Ishikawa (cell line): ENCODE results near the gene MRPL24.

Source experiments
- CEBPB ChIP-seq: IDR thresholded peaks from 2 replicates; pipeline ENCODE4 v1.6.1; 2012
- CREB1 ChIP-seq: IDR thresholded peaks from 2 replicates; pipeline ENCODE4 v1.6.1; 2012; ENCODE audit warnings: low read depth
- EGR1 ChIP-seq: IDR thresholded peaks from 2 replicates; pipeline ENCODE4 v1.6.1; 2012
- EP300 ChIP-seq: IDR thresholded peaks from 2 replicates; pipeline ENCODE4 v1.6.1; 2012; ENCODE audit warnings: borderline replicate concordance
- FOXM1 ChIP-seq: IDR thresholded peaks from 2 replicates; pipeline ENCODE4 v1.6.1; 2012; ENCODE audit warnings: low read depth, borderline replicate concordance
- MAX ChIP-seq: IDR thresholded peaks from 2 replicates; pipeline ENCODE4 v1.6.1; 2012
- NFIC ChIP-seq: IDR thresholded peaks from 2 replicates; pipeline ENCODE4 v1.6.1; 2012
- RAD21 ChIP-seq: IDR thresholded peaks from 2 replicates; pipeline ENCODE4 v1.6.1; 2012; ENCODE audit warnings: low read depth
- TAF1 ChIP-seq: IDR thresholded peaks from 2 replicates; pipeline ENCODE4 v1.6.1; 2012; ENCODE audit warnings: low read depth, mild to moderate bottlenecking
- TCF12 ChIP-seq: IDR thresholded peaks from 2 replicates; pipeline ENCODE4 v1.6.1; 2012; ENCODE audit warnings: low read depth
- TEAD4 ChIP-seq: IDR thresholded peaks from 2 replicates; pipeline ENCODE4 v1.6.1; 2012
- USF1 ChIP-seq: IDR thresholded peaks from 2 replicates; pipeline ENCODE4 v1.6.1; 2012
- YY1 ChIP-seq: IDR thresholded peaks from 2 replicates; pipeline ENCODE4 v1.6.1; 2012; ENCODE audit warnings: low read depth
- ZBTB7A ChIP-seq: IDR thresholded peaks from 2 replicates; pipeline ENCODE4 v1.6.1; 2012; ENCODE audit warnings: low read depth
- TF ChIP-seq, protein P1 (sequence below): IDR thresholded peaks from 2 replicates; pipeline ENCODE4 v1.6.1; 2012; ENCODE audit warnings: low read depth, mild to moderate bottlenecking

Gene MRPL24

DNA sequence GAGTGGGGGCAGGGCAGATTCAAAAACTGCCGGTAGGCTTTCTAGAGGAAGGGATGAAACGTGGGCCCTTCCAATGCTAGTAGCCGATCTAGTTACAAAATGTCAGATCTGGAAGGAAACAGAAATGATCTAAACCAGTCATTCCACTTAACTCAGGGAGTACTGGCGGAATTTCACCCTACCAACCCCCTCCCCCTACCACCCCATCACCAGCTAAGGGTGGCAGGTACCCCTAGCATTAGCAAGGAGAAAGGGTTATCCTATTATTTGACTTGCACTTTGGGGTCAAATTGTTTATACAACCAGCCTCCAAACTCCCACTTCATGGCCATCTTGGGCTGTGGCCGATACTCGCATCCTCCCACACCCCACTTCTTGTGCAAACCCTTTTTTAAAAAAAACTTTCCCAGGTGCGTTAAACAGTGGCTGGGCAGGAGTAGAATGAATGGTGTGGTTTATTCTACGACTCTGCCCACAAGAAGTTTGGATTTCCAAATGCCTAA is 644 bp upstream of the MRPL24 start:
- TF ChIP-seq EGR1: no peak
- no peak for TF ChIP-seq TEAD4
- no peak for TF ChIP-seq RAD21
- no peak for TF ChIP-seq FOXM1
- TF ChIP-seq EP300: no peak
- no peak for TF ChIP-seq MAX
- TF ChIP-seq, protein P1, sequence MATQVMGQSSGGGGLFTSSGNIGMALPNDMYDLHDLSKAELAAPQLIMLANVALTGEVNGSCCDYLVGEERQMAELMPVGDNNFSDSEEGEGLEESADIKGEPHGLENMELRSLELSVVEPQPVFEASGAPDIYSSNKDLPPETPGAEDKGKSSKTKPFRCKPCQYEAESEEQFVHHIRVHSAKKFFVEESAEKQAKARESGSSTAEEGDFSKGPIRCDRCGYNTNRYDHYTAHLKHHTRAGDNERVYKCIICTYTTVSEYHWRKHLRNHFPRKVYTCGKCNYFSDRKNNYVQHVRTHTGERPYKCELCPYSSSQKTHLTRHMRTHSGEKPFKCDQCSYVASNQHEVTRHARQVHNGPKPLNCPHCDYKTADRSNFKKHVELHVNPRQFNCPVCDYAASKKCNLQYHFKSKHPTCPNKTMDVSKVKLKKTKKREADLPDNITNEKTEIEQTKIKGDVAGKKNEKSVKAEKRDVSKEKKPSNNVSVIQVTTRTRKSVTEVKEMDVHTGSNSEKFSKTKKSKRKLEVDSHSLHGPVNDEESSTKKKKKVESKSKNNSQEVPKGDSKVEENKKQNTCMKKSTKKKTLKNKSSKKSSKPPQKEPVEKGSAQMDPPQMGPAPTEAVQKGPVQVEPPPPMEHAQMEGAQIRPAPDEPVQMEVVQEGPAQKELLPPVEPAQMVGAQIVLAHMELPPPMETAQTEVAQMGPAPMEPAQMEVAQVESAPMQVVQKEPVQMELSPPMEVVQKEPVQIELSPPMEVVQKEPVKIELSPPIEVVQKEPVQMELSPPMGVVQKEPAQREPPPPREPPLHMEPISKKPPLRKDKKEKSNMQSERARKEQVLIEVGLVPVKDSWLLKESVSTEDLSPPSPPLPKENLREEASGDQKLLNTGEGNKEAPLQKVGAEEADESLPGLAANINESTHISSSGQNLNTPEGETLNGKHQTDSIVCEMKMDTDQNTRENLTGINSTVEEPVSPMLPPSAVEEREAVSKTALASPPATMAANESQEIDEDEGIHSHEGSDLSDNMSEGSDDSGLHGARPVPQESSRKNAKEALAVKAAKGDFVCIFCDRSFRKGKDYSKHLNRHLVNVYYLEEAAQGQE: no peak
- TF ChIP-seq TCF12: no peak
- no peak for TF ChIP-seq TAF1
- no peak for TF ChIP-seq YY1
- no peak for TF ChIP-seq ZBTB7A
- TF ChIP-seq CEBPB: no peak
- no peak for TF ChIP-seq CREB1
- no peak for TF ChIP-seq NFIC
- TF ChIP-seq USF1: no peak

GRCh38 chr1:156740237-156740740 is 599 bp downstream of the MRPL24 start:
- TF ChIP-seq USF1: no peak
- no peak for TF ChIP-seq RAD21
- TF ChIP-seq CEBPB: no peak
- TF ChIP-seq YY1: no peak
- TF ChIP-seq, protein P1: no peak
- TF ChIP-seq TAF1: no peak

DNA sequence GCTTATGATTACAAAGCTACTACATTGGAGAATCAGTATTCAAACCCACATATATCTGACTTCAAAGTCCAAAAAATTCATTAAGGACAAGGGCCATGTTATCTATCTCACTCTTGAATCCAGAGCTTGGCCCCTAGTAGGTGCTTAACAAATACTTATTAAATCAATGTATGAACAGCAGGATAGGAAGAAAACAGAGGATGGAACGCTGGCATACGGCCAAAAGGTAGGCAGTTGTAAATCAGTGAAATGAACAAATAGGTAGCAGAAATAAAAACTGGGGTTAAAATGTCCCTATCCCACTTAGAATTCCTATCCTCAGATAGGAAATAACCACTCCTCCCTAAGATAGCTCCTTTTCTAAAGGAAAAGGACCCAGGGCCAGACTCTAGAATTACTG is 2.0 kb downstream of the MRPL24 start:
- TF ChIP-seq EP300: no peak
- 0 out of 2 replicates have a peak, but pooled peaks have one; percentile 15 for TF ChIP-seq NFIC
- no peak for TF ChIP-seq YY1
- no peak for TF ChIP-seq USF1
- TF ChIP-seq MAX: no peak
- no peak for TF ChIP-seq TEAD4
- TF ChIP-seq CREB1: no peak

DNA sequence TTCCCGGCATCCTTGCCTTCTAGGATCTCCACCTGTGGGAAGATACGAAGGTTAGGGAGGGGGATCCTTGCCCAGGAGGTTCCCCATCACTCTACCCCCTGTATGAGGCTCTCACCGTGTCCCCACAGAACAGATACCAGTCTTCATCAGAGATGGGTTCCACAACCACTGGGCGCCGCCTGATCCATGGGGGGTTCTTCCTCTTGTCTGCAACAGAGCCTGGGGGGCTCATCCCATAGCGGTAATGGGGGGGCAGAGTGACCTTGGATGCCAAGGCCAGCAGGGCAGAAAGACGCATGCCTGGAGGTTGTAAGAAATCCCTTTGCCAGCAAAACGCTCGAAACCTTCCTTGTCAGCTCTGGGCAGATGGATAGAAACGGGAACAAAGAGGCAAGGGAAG is 2.5 kb downstream of the MRPL24 start:
- TF ChIP-seq, protein P1: no peak
- no peak for TF ChIP-seq FOXM1
- TF ChIP-seq MAX: no peak
- TF ChIP-seq CEBPB: no peak
- TF ChIP-seq TEAD4: no peak
- no peak for TF ChIP-seq EGR1
- TF ChIP-seq ZBTB7A: no peak
